ENCODE data around the gene UBE2N.

GRCh38 chr12:93442411-93443340 lies 929 bp upstream of the UBE2N start:
- no peak for TF ChIP-seq CTCF (conservative IDR thresholded peaks at IDR 0.05; ENCODE audit: low read depth, low read length)
- TF ChIP-seq EZH2phosphoT487 (IDR thresholded peaks at IDR 0.05; ENCODE audit: borderline replicate concordance, low read length), result no peak

Data from PC-3 (cell line).